Measurements from ENCODE around the gene ATE1. TPM values are rescaled to one million over a fixed set of nuclear protein-coding genes. Genes with fewer than 3 reads are reported as not detected.

Gene ATE1
- total RNA-seq, 1 experiment from 2014 or later, result 39.2 TPM

GRCh38 chr10:121832647-121833046, 95.2 kb downstream of the ATE1 start:
- TF ChIP-seq CBX3 (IDR thresholded peaks at IDR 0.05; ENCODE audit: low read depth) (no peak), FOSL1 (IDR thresholded peaks at IDR 0.05; ENCODE audit: low read depth) (no peak), ZBTB33 (IDR thresholded peaks at IDR 0.05; ENCODE audit: extremely low read depth, insufficient replicate concordance, low read length) (no peak), SIN3A (IDR thresholded peaks at IDR 0.05; ENCODE audit: low read depth) (no peak), MAX (IDR thresholded peaks at IDR 0.05) (no peak), TCF7L2 (IDR thresholded peaks at IDR 0.05; ENCODE audit: borderline replicate concordance, extremely low read depth, insufficient read depth, insufficient read length) (no peak), POLR2AphosphoS5 (IDR thresholded peaks at IDR 0.05; ENCODE audit: low read depth, low read length) (no peak), CTCF (IDR thresholded peaks at IDR 0.05 in 2 of 3, conservative IDR thresholded peaks at IDR 0.05 in 1 of 3; ENCODE audit: borderline replicate concordance in 1 of 3, insufficient read depth in 1 of 3, low read depth in 2 of 3, low read length in 2 of 3) (no peak), REST (IDR thresholded peaks at IDR 0.05; ENCODE audit: low read depth) (no peak), EGR1 (IDR thresholded peaks at IDR 0.05; ENCODE audit: low read depth) (no peak), ATF3 (IDR thresholded peaks at IDR 0.05) (no peak), JUND (IDR thresholded peaks at IDR 0.05) (no peak), RAD21 (IDR thresholded peaks at IDR 0.05; ENCODE audit: low read depth) (no peak), CEBPB (IDR thresholded peaks at IDR 0.05; ENCODE audit: low read depth) (no peak), POLR2A (IDR thresholded peaks at IDR 0.05; ENCODE audit: borderline replicate concordance, extremely low read depth, insufficient read depth, insufficient read length) (no peak)
- CTCF ChIA-PET, result no interaction called here
- H3K4me1 ChIP-seq (ENCODE audit: control insufficient read depth in 1 of 2, insufficient read depth in 2 of 2, low read length in 2 of 2), result no peaks in the 10 kb centered on the region
- POLR2A ChIA-PET, result no interaction called here
- no TSS peak for BruUV-seq (replicated peaks)
- H3K36me3 ChIP-seq (ENCODE audit: control insufficient read depth in 1 of 2, insufficient read depth in 2 of 2, low read length in 2 of 2), result no peaks in the 10 kb centered on the region
- H3K4me3 ChIP-seq (replicated peaks in 1 of 2; ENCODE audit: low read depth in 1 of 2, low read length in 2 of 2), result no peak overlapping the region
- H3K9me3 ChIP-seq (ENCODE audit: control insufficient read depth in 1 of 2, insufficient read depth in 1 of 2, low read depth in 1 of 2, low read length in 2 of 2), result no peaks in the 10 kb centered on the region
- ATAC-seq, result no peak
- no peaks in the 10 kb centered on the region for H3K27me3 ChIP-seq (ENCODE audit: insufficient read depth, low read length)
- H3K27ac ChIP-seq (ENCODE audit: low read depth, low read length), result no peak overlapping the region
- H3K4me2 ChIP-seq (ENCODE audit: low read length), result no peak overlapping the region
- no peak for DNase-seq (ENCODE audit: low read depth, low spot score)
- H4K20me1 ChIP-seq (ENCODE audit: insufficient read depth), result no peaks in the 10 kb centered on the region
- RAD21 ChIA-PET (ENCODE audit: low non-redundant PET in 1 of 2, low total read pairs in 2 of 2, uncharacterized antibody in 2 of 2, unreplicated experiment in 2 of 2), result no interaction called here
- H2AFZ ChIP-seq (ENCODE audit: low read depth, low read length, poor library complexity, severe bottlenecking), result no peak overlapping the region
- no peaks in the 10 kb centered on the region for H3K9me2 ChIP-seq (ENCODE audit: insufficient read depth)
- no peak overlapping the region for H3K9ac ChIP-seq (ENCODE audit: low read length)
- intact Hi-C loops (cut with micrococcal nuclease), result no loop called here
- no peaks in the 10 kb centered on the region for H3K79me2 ChIP-seq (ENCODE audit: insufficient read depth, low read length)

Measured in HCT116 (cell line).